GM19455 (cell line): Measurements from ENCODE around the gene EID1.
"Not testable (repeated sequence)": the region's sequence is repeated elsewhere in the genome, so short reads cannot be mapped to it uniquely, and the experiment has no call there.

Experiments
- ATAC-seq: cut with Tn5 transposase; IDR thresholded peaks from one replicate; pipeline ENCODE4 v1.9.1; 2021; ENCODE audit not compliant: unreplicated experiment

The EID1 gene

GRCh38 chr15:48909313-48909712, 31.4 kb downstream of the EID1 start:
- not testable (repeated sequence) for ATAC-seq

- not testable (repeated sequence) for ATAC-seq
Measured at GRCh38 chr15:48910554-48910953, 32.6 kb downstream of the EID1 start.

GRCh38 chr15:48913141-48913540, 35.2 kb downstream of the EID1 start:
- ATAC-seq, result no peak

GRCh38 chr15:48914717-48915116, 36.8 kb downstream of the EID1 start:
- no peak for ATAC-seq

- ATAC-seq, result no peak
Measured at GRCh38 chr15:48915861-48916260, 37.9 kb downstream of the EID1 start.

GRCh38 chr15:48916721-48917120, 38.8 kb downstream of the EID1 start:
- no peak for ATAC-seq

GRCh38 chr15:48922046-48922445, 44.1 kb downstream of the EID1 start:
- ATAC-seq, result no peak

GRCh38 chr15:48924528-48925393, 46.8 kb downstream of the EID1 start:
- no peak for ATAC-seq

- no peak for ATAC-seq
Measured at GRCh38 chr15:48925714-48926223, 47.8 kb downstream of the EID1 start.

- ATAC-seq, result no peak
Measured at GRCh38 chr15:48928877-48929538, 51.1 kb downstream of the EID1 start.

GRCh38 chr15:48929661-48930060, 51.7 kb downstream of the EID1 start:
- ATAC-seq, result no peak
